ENCODE data around the gene RBKS.

- TF ChIP-seq EP300 (IDR thresholded peaks at IDR 0.05) = no peak
- TF ChIP-seq, protein P1, sequence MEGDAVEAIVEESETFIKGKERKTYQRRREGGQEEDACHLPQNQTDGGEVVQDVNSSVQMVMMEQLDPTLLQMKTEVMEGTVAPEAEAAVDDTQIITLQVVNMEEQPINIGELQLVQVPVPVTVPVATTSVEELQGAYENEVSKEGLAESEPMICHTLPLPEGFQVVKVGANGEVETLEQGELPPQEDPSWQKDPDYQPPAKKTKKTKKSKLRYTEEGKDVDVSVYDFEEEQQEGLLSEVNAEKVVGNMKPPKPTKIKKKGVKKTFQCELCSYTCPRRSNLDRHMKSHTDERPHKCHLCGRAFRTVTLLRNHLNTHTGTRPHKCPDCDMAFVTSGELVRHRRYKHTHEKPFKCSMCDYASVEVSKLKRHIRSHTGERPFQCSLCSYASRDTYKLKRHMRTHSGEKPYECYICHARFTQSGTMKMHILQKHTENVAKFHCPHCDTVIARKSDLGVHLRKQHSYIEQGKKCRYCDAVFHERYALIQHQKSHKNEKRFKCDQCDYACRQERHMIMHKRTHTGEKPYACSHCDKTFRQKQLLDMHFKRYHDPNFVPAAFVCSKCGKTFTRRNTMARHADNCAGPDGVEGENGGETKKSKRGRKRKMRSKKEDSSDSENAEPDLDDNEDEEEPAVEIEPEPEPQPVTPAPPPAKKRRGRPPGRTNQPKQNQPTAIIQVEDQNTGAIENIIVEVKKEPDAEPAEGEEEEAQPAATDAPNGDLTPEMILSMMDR (IDR thresholded peaks at IDR 0.05) = no peak
- TF ChIP-seq POLR2A (IDR thresholded peaks at IDR 0.05; ENCODE audit: low read depth) = no peak
Measured at GRCh38 chr2:27737676-27738348, 152.4 kb downstream of the RBKS start.

Measured in esophagus muscularis mucosa (tissue), 4 donors.